K562 (cell line): ENCODE data around the gene KLRF1. TPM values are rescaled to one million over a fixed set of nuclear protein-coding genes. Genes with fewer than 3 reads are reported as not detected.
A peak's percentile ranks its signal among the peaks of the same experiment; 100 is the strongest.

Source experiments
- ATAC-seq: fragments of 200-7000 bp; cut with Tn5 transposase; 3 replicates; pipeline ENCODE4 v1.9.1; 2020; ENCODE audit warnings: moderate library complexity
- BruUV-seq: library from RNA; stranded (reverse); fragments of 400-500 nt; replicated peaks from 2 replicates; lab custom pipeline; 2021; lab: Mats Ljungman, UMichigan
- CTCF ChIA-PET: fragments of 300-600 bp; formaldehyde crosslinking; extraction: SDS; loops from one replicate; lab custom pipeline; 2021; ENCODE audit warnings: low intra/inter-chr PET ratio; lab: Yijun Ruan, JAX
- POLR2A ChIA-PET: fragments of 300-600, 350-650 bp; sonication (Branson Sonifier 250); formaldehyde crosslinking; extraction: SDS; loops from one replicate; lab custom pipeline; 2021; ENCODE audit warnings: antibody characterized with exemption, inconsistent platforms; lab: Yijun Ruan, JAX
- DNase-seq, 4 experiments: peaks; one replicate each; pipeline versions ENCODE4 v3.0.0 to v3.0.0-alpha.2; 2011 to 2018; ENCODE audit warnings: low spot score in 3 of 4, mixed read lengths in 3 of 4; ENCODE audit errors: extremely low read depth in 1 of 4
- FAIRE-seq: peaks from 2 replicates; lab custom pipeline; 2011; peaks lifted over from hg19 to GRCh38; lab: Jason Lieb, UNC
- H2AFZ ChIP-seq: 2 replicates; pipeline ENCODE4 v1.6.0; 2011; ENCODE audit warnings: low read depth, low read length, control low read depth, inconsistent platforms
- H3K27ac ChIP-seq: fragments of 200-600 bp; 3 replicates; pipeline ENCODE4 v1.8.0; 2011; ENCODE audit warnings: low read depth, mild to moderate bottlenecking, control low read depth, inconsistent platforms, low read length, moderate library complexity, mixed read lengths; ENCODE audit errors: extremely low read depth
- H3K27me3 ChIP-seq, 2 experiments: fragments of 300-600 bp in 1 of 2; 2 replicates in 1 of 2; 3 replicates in 1 of 2; pipeline versions ENCODE4 v1.6.0 to v1.8.0; 2011; ENCODE audit warnings: inconsistent platforms in 2 of 2, low read length in 2 of 2, mild to moderate bottlenecking in 1 of 2, mixed read lengths in 1 of 2, moderate library complexity in 1 of 2; ENCODE audit not compliant: control insufficient read depth in 2 of 2, insufficient read depth in 2 of 2
- H3K36me3 ChIP-seq: fragments of 300-600 bp; 3 replicates; pipeline ENCODE4 v1.8.0; 2011; ENCODE audit warnings: mild to moderate bottlenecking, low read length, inconsistent platforms; ENCODE audit not compliant: control insufficient read depth, insufficient read depth
- H3K4me1 ChIP-seq, 2 experiments: fragments of 200-600 bp in 1 of 2; replicated peaks in 1 of 2; 2 replicates in 1 of 2; 3 replicates in 1 of 2; pipeline versions ENCODE4 v1.5.1 to v1.8.0; 2011; ENCODE audit warnings: inconsistent platforms in 2 of 2, low read length in 2 of 2, mild to moderate bottlenecking in 1 of 2, mixed read lengths in 1 of 2, moderate library complexity in 1 of 2; ENCODE audit not compliant: control insufficient read depth in 2 of 2, insufficient read depth in 2 of 2
- H3K4me2 ChIP-seq: 2 replicates; pipeline ENCODE4 v1.6.1; 2011; ENCODE audit warnings: low read length, control low read depth, inconsistent platforms, mixed read lengths; ENCODE audit not compliant: insufficient read depth
- H3K4me3 ChIP-seq: fragments of 200-600 bp; sonication (generic), shearing (Covaris generic); 2 replicates; pipeline ENCODE4 v1.5.1; 2016; ENCODE audit warnings: control low read depth, inconsistent platforms
- H3K79me2 ChIP-seq: fragments of 200-600 bp; 3 replicates; pipeline ENCODE4 v1.8.0; 2011; ENCODE audit warnings: low read length, inconsistent platforms; ENCODE audit not compliant: control insufficient read depth, insufficient read depth
- H3K9ac ChIP-seq, 2 experiments: 2 replicates each; pipeline versions ENCODE4 v1.6.0 to v1.6.1; 2011; ENCODE audit warnings: low read depth in 2 of 2, low read length in 2 of 2, control low read depth in 1 of 2, inconsistent platforms in 1 of 2, mild to moderate bottlenecking in 1 of 2, mixed read lengths in 1 of 2; ENCODE audit not compliant: insufficient read depth in 1 of 2
- H3K9me1 ChIP-seq: one replicate; pipeline ENCODE4 v1.6.0; 2011; ENCODE audit warnings: inconsistent platforms, mild to moderate bottlenecking, low read length, moderate library complexity; ENCODE audit not compliant: control insufficient read depth, insufficient read depth
- H3K9me3 ChIP-seq: replicated peaks from 2 replicates; pipeline ENCODE4 v1.5.1; 2011; ENCODE audit warnings: low read depth, low read length, inconsistent platforms; ENCODE audit not compliant: control insufficient read depth, insufficient read depth
- H4K20me1 ChIP-seq: replicated peaks from 2 replicates; pipeline ENCODE4 v1.6.1; 2011; ENCODE audit warnings: low read length, inconsistent platforms, mixed read lengths; ENCODE audit not compliant: control insufficient read depth, insufficient read depth
- EGR1 ChIP-seq: fragments of 450-650 bp; conservative IDR thresholded peaks from 2 replicates; pipeline ENCODE4 v1.6.1; 2017; ENCODE audit warnings: mild to moderate bottlenecking
- HOXB6 ChIP-seq: fragments of 250-450 bp; sonication (Bioruptor Pico); IDR thresholded peaks from 2 replicates; pipeline ENCODE4 v1.5.1; 2022; ENCODE audit warnings: mild to moderate bottlenecking, borderline replicate concordance
- SAP30 ChIP-seq: fragments of 200-600 bp; sonication (generic); IDR thresholded peaks from 2 replicates; pipeline ENCODE4 v1.6.1; 2012; ENCODE audit warnings: borderline replicate concordance, low read depth, mild to moderate bottlenecking, moderate library complexity, low read length, control low read depth, inconsistent platforms; ENCODE audit not compliant: insufficient read depth, poor library complexity, severe bottlenecking
- SRSF7 ChIP-seq: fragments of 200-400 bp; formaldehyde crosslinking; optimal IDR thresholded peaks from 2 replicates; pipeline ENCODE3; 2017; ENCODE audit warnings: mild to moderate bottlenecking, low read depth, low read length
- TAF1 ChIP-seq: IDR thresholded peaks from 2 replicates; pipeline ENCODE4 v1.6.1; 2011; ENCODE audit warnings: mild to moderate bottlenecking, low read length, moderate library complexity; ENCODE audit not compliant: insufficient read depth, control insufficient read depth, severe bottlenecking; ENCODE audit errors: extremely low read depth
- ZNF143 ChIP-seq: sonication (generic); formaldehyde crosslinking; IDR thresholded peaks from 2 replicates; pipeline ENCODE4 v1.9.0; 2022; ENCODE audit warnings: mild to moderate bottlenecking, missing genetic modification reagents
- ZNF3 ChIP-seq: fragments of 250-450 bp; sonication (Bioruptor Pico); IDR thresholded peaks from 2 replicates; pipeline ENCODE4 v1.5.0; 2021; ENCODE audit warnings: mild to moderate bottlenecking, moderate library complexity
- ZNF436 ChIP-seq: fragments of 250-450, 450-650 bp; sonication (Bioruptor Pico); formaldehyde crosslinking; IDR thresholded peaks from 2 replicates; pipeline ENCODE4 v1.7.0; 2020; ENCODE audit warnings: mild to moderate bottlenecking
- WGBS: fragments of 100-300 bp; shearing (Covaris generic); methylation state at CpG from one replicate; pipeline ENCODE4 v1.1.6; 2016; ENCODE audit warnings: low coverage, mixed read lengths; ENCODE audit not compliant: insufficient coverage; ENCODE audit errors: missing lambda C conversion rate; 5-methylcytosine and 5-hydroxymethylcytosine counted together
- in situ Hi-C: fragments of 300-500 bp; cut with MboI; formaldehyde crosslinking; loops from 4 replicates; pipeline ENCODE4 v1.15.0; 2018; ENCODE audit warnings: inconsistent platforms, mixed read lengths
- intact Hi-C: fragments of 100-400 bp; cut with micrococcal nuclease; formaldehyde crosslinking; loops from 2 replicates; pipeline ENCODE4 v1.14.2; 2022
- polyA plus RNA-seq, 8 experiments: library from polyadenylated mRNA; depleted of rRNA in 4 of 8; stranded (reverse) in 5 of 8; unstranded in 3 of 8; fragments of >200 nt; fragmentation: Nextera tagmentation in 2 of 8; fragmentation: Illumina TruSeq in 1 of 8; extraction: Ambion mirVana in 2 of 8; extraction: Trizol in 1 of 8; gene quantifications; 2 replicates each; pipeline versions ENCODE4 v1.2.1 to v1.2.3, GENCODE V29; 2011 to 2014; ENCODE audit warnings: inconsistent platforms in 1 of 8, missing spikeins in 1 of 8
- total RNA-seq, 7 experiments: library from RNA; depleted of rRNA in 6 of 7; stranded (reverse); fragments of >200 nt in 6 of 7; fragmentation: Illumina TruSeq in 2 of 7; extraction: Trizol in 2 of 7; gene quantifications; 2 replicates each; pipeline versions ENCODE4 v1.2.1 to v1.2.3, GENCODE V29; 2011 to 2021; ENCODE audit warnings: low replicate concordance in 1 of 7
- TF ChIP-seq, protein P1 (sequence below), 2 experiments: fragments of 450-650 bp in 1 of 2; IDR thresholded peaks; 2 replicates each; pipeline ENCODE4 v1.6.1; 2011 to 2017; ENCODE audit warnings: low read depth in 2 of 2, antibody characterized with exemption in 1 of 2, borderline replicate concordance in 1 of 2, low read length in 1 of 2, mild to moderate bottlenecking in 1 of 2, mixed read lengths in 1 of 2; ENCODE audit not compliant: control insufficient read depth in 1 of 2
- TF ChIP-seq, protein P2 (sequence below): sonication (generic); formaldehyde crosslinking; IDR thresholded peaks from 2 replicates; pipeline ENCODE4 v1.8.1; 2022; ENCODE audit warnings: missing genetic modification reagents

KLRF1 gene
- total and polyA plus RNA-seq, 9 of the 15 experiments (the other 6 are each of a cell fraction or from before 2014, with no cell fraction given): 0.48 to 1.8 (median 1.1) TPM

DNA sequence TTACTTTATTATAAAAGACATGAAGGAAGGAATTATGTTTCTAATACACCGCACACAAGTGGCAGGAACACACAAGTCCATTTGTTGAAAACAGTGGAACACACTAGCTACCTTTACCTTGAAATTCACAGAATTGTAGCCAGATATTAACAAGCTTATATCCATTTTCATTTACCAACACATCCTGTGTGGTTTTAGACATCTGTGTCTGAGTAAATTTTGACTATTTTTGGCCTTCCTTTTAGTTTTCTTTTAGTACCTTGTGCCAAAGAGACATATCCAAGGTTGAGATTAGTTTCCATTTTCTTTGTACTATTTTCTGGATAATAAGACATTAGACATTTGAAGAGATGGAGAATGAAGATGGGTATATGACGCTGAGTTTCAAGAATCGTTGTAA lies 54.0 kb downstream of the KLRF1 start, which contains the start of gene KLRF2:
KLRF2 (plus strand) TSS at position 244 of the 400 bp plus-strand sequence; CDS start at position 351, 107 bp downstream.
- FAIRE-seq: peak; percentile 6
- Histone ChIP-seq H3K9ac (no peak within 1 kb of the TSS), H3K4me2 (no peak within 1 kb of the TSS), H3K9me1 (no peaks in the 10 kb centered on the region), H3K27me3 (no peaks in the 10 kb centered on the region), H2AFZ (peak within 1 kb of the TSS; percentile 55), H3K36me3 (no peaks in the 10 kb centered on the region), H3K79me2 (no peaks in the 10 kb centered on the region)
- intact Hi-C loops: no loop called here
- no peak for ATAC-seq
- in situ Hi-C loops: no loop called here
- TF ChIP-seq HOXB6 (CRISPR knock-in tag) (no peak), ZNF143 (CRISPR knock-in tag) (no peak), EGR1 (no peak), ZNF3 (CRISPR knock-in tag) (no peak), TAF1 (no peak), SAP30 (no peak), ZNF436 (no peak), SRSF7 (no peak)
- TF ChIP-seq, protein P1, sequence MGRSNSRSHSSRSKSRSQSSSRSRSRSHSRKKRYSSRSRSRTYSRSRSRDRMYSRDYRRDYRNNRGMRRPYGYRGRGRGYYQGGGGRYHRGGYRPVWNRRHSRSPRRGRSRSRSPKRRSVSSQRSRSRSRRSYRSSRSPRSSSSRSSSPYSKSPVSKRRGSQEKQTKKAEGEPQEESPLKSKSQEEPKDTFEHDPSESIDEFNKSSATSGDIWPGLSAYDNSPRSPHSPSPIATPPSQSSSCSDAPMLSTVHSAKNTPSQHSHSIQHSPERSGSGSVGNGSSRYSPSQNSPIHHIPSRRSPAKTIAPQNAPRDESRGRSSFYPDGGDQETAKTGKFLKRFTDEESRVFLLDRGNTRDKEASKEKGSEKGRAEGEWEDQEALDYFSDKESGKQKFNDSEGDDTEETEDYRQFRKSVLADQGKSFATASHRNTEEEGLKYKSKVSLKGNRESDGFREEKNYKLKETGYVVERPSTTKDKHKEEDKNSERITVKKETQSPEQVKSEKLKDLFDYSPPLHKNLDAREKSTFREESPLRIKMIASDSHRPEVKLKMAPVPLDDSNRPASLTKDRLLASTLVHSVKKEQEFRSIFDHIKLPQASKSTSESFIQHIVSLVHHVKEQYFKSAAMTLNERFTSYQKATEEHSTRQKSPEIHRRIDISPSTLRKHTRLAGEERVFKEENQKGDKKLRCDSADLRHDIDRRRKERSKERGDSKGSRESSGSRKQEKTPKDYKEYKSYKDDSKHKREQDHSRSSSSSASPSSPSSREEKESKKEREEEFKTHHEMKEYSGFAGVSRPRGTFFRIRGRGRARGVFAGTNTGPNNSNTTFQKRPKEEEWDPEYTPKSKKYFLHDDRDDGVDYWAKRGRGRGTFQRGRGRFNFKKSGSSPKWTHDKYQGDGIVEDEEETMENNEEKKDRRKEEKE (IDR thresholded peaks at IDR 0.05; ENCODE audit: borderline replicate concordance in 1 of 2, control insufficient read depth in 1 of 2, low read depth in 2 of 2, low read length in 1 of 2): no peak
- TF ChIP-seq, protein P2, sequence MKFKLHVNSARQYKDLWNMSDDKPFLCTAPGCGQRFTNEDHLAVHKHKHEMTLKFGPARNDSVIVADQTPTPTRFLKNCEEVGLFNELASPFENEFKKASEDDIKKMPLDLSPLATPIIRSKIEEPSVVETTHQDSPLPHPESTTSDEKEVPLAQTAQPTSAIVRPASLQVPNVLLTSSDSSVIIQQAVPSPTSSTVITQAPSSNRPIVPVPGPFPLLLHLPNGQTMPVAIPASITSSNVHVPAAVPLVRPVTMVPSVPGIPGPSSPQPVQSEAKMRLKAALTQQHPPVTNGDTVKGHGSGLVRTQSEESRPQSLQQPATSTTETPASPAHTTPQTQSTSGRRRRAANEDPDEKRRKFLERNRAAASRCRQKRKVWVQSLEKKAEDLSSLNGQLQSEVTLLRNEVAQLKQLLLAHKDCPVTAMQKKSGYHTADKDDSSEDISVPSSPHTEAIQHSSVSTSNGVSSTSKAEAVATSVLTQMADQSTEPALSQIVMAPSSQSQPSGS: no peak
- TF ChIP-seq, all 486 proteins: peak for 0
- no peak for DNase-seq
- ChIA-PET POLR2A (no interaction called here), CTCF (no interaction called here)
- no peak within 1 kb of the TSS for H3K4me3 ChIP-seq
- WGBS: 36% methylated on average over 3 of the region's 3 CpGs
- H3K9me3 ChIP-seq: no peaks in the 10 kb centered on the region
- H3K4me1 ChIP-seq: no peaks in the 10 kb centered on the region
- no peaks in the 10 kb centered on the region for H4K20me1 ChIP-seq
- H3K27ac ChIP-seq: no peak within 1 kb of the TSS
- no TSS peak for BruUV-seq
